ENCODE data around the gene ZYX.

DNA sequence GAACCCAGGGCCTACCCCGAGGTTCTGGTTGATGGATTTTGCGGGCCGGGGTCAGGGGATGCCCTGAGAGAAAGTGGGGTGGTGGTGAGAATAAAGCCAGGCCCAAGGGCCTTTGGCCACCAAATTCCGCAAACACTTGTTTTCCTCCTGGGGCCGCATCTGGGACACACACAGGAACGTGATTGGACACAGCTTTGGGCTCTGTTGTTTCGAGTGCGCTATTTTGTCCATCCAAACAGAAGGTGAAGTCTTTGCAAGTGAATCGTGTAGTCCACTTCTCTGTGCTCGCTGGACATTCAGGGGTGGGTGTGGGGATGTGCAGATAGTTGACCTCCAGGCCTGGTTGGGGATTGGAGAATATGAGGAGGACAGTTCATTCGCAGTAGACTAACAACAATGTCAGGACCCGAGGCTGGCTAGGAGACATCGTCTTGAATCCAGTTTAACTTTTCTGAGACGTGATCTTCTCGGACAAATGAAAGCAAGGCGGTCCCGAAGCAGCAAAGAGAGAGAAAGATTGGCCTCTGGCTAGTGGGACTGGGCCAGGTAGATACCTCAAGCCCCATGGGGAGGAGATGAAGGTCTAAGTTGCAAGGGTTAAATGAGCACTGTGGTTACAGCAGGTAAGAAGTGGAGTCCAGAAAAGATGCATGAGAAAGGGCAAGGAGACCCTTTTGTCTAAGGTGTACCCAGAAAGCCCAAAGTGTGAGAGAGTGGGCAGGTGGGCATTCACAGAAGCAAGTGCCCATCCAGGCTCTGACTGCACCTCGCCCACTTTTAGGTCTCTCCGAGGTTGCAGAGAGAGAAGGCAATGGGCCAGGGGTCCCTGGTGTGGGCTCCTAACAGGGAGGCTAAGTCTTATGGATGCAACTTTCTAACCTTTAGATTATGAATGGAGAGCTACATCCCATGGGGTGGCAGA is 17.9 kb upstream of the ZYX start:
- TF ChIP-seq, protein P1, sequence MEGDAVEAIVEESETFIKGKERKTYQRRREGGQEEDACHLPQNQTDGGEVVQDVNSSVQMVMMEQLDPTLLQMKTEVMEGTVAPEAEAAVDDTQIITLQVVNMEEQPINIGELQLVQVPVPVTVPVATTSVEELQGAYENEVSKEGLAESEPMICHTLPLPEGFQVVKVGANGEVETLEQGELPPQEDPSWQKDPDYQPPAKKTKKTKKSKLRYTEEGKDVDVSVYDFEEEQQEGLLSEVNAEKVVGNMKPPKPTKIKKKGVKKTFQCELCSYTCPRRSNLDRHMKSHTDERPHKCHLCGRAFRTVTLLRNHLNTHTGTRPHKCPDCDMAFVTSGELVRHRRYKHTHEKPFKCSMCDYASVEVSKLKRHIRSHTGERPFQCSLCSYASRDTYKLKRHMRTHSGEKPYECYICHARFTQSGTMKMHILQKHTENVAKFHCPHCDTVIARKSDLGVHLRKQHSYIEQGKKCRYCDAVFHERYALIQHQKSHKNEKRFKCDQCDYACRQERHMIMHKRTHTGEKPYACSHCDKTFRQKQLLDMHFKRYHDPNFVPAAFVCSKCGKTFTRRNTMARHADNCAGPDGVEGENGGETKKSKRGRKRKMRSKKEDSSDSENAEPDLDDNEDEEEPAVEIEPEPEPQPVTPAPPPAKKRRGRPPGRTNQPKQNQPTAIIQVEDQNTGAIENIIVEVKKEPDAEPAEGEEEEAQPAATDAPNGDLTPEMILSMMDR (IDR thresholded peaks at IDR 0.05), result no peak
- no peak for TF ChIP-seq POLR2A (IDR thresholded peaks at IDR 0.05)
- no peak for TF ChIP-seq POLR2AphosphoS5 (IDR thresholded peaks at IDR 0.05)
- no peak for TF ChIP-seq EP300 (IDR thresholded peaks at IDR 0.05)

Measured in gastroesophageal sphincter (tissue), 3 donors.